GM12873 (cell line): ENCODE measurements around the gene GARS1.

Experiments
- TF ChIP-seq, protein P1 (sequence below): IDR thresholded peaks from 2 replicates; pipeline ENCODE4 v1.5.1; 2012; ENCODE audit warnings: low read depth, mild to moderate bottlenecking, moderate library complexity, low read length, control low read depth; ENCODE audit not compliant: insufficient read depth; ENCODE audit errors: missing control alignments

The GARS1 gene

DNA sequence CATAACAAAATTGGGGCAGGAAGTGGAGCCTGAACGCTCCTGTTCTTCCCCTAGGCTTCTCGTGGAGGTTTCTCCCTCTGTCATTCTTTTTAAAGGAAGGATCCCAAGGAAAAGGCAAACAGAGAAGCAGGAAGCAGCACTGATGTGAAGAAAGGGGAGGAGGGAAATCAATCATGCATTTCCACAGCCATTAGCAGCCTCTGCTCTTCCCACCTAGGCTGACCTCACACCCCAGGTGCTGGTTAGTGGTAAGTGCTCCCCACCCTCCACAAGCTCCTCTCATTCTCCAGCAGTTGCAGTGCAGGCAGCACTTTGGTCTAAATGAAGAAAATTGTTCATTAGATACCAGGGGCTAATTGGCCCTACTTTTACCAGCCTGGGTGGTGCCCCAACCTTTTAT, 85.0 kb downstream of the GARS1 start:
- TF ChIP-seq, protein P1, sequence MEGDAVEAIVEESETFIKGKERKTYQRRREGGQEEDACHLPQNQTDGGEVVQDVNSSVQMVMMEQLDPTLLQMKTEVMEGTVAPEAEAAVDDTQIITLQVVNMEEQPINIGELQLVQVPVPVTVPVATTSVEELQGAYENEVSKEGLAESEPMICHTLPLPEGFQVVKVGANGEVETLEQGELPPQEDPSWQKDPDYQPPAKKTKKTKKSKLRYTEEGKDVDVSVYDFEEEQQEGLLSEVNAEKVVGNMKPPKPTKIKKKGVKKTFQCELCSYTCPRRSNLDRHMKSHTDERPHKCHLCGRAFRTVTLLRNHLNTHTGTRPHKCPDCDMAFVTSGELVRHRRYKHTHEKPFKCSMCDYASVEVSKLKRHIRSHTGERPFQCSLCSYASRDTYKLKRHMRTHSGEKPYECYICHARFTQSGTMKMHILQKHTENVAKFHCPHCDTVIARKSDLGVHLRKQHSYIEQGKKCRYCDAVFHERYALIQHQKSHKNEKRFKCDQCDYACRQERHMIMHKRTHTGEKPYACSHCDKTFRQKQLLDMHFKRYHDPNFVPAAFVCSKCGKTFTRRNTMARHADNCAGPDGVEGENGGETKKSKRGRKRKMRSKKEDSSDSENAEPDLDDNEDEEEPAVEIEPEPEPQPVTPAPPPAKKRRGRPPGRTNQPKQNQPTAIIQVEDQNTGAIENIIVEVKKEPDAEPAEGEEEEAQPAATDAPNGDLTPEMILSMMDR = no peak

DNA sequence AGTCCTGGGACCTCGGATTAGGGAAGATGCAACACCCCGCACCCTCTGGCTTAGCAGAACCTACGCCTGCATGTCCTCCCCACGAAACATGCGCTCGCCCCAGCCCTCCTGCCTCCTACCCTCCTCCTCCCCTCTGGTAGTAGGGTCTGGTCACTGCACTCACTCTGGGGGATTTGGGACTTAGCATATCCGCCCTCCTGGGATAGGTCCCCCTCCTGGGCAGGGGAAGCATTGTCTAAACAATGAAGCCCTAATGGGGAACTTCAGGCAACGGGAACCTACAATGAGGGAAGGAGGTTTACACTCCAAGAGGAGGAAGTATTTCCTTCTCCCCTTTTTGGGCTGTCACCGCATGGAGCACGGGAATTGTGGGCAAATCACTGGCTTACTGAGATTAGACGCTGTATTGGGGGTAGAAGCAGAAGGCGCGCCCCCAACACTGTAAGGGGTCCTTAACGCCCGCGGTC, 86.7 kb downstream of the GARS1 start:
- TF ChIP-seq, protein P1 = no peak

DNA sequence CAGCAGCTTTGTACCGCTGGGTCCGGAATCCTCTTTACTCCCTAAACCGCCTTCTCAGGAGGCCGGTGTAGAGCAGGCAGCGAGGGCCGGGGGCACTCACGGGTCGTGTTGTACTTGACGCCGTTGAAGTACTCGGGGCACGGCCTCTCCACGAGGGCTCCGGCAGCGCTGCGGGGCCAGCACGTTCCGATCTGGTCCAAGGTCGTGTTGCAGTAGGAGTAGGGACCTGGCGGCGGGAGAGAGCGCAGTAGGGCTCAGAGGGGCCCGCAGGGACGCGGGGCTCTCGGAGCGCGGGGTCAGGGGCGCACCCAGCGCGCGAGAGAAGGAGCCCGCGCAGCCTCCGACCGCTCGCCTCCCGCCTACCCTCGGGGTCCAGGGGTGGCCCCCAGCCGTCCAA, 87.1 kb downstream of the GARS1 start:
- TF ChIP-seq, protein P1 = no peak

DNA sequence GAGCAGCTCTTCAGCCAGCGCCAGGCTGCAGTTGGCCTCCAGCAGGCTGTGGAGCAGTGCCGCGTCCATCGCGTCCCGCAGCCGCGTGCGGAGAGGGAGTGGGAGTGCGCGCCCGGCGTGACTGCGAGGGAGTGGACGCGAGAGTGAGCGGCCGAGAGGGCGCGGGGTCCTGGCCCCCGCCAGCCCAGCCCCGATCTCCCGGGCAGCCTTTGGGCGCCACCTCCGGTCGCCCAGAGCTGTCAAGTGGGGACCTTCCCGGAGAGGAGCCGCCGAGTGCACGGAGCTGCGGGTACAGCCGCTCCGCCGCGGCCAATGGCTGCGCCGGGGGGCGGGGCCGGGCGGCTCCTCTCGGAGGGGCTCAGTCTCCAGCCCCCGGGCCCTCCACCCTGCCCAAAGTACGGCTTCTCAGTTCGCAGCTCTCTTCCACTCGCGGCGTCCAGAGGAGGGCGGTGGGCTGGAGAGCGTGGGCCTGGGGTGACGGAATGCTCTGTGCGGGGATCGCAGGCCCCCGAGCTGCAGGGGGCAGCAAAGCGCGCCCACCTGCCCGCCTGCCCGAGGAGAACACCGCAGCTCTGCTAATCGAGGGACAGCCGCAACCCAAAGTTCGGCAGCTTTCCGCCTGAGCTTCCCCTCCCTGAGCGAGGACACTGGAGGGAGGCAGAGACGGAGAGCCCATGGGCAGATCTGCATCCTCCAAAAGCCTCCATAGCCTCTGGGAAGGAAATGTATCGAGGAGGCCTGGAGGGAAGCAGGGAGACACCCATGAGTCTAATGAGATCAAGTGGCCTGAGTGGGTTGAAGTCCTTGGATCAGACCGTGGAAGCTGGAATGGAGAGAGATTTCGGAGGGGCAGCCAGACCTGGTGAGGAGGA, 87.8 kb downstream of the GARS1 start, which contains the start of gene CRHR2:
CRHR2 (minus strand) TSS at position 245 of the 872 bp plus-strand sequence; CDS start at position 69, 176 bp downstream.
- TF ChIP-seq, protein P1 = peak; percentile 2

DNA sequence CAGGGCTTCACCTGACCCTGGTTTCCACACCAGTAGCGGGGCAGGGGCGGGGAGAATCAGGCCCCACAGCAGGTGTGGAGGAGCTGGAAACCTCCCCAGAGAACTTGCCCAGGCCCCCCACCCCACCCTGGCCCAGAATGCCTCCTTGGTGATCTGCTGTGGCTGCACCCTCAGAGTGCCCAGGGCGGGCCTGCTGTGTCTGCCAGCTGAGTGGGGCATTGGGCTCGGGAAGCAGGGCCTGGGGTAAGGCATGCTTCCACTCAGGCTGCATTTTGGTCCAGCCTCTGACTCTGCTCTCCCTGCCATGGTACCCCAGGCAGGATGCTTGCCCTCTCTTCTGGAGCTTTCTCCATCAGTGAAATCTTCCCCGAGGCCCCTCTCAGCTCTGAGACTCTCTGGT, 88.6 kb downstream of the GARS1 start:
- TF ChIP-seq, protein P1 = no peak
